Renal cortex interstitium (tissue), 3 donors: ENCODE results near the gene DNASE1. TPM values are rescaled to one million over a fixed set of nuclear protein-coding genes. Genes with fewer than 3 reads are reported as not detected.

Source experiments
- polyA plus RNA-seq, 3 donors: library from polyadenylated mRNA; unstranded; fragments of 120-200 nt; gene quantifications; one replicate each; pipeline ENCODE4 v1.2.1, GENCODE V29; 2013; ENCODE audit not compliant: insufficient read length in 3 of 3

The DNASE1 gene
- polyA plus RNA-seq, 3 donors = 21.1 to 44.8 (median 31.0) TPM

Other genes starting within 250 kb of the DNASE1 start
- 1 to 10 TPM; 3.7 to 4.9 (median 3.7) TPM for gene ZNF597, start 211.2 kb upstream of the DNASE1 start, polyA plus RNA-seq
- gene NAA60, start 211.0 kb upstream of the DNASE1 start, polyA plus RNA-seq = 10 to 100 TPM; 65.1 to 70.8 (median 68.9) TPM
- under 1 TPM in 2 of 3 donors, not detected in 1; 0.22 to 0.33 TPM for gene C16orf90, start 159.2 kb upstream of the DNASE1 start, polyA plus RNA-seq
- 10 to 100 TPM; 50.8 to 61.4 (median 59.9) TPM for gene CLUAP1, start 153.7 kb upstream of the DNASE1 start, polyA plus RNA-seq
- 1 to 10 TPM; 1.6 to 2.1 (median 1.9) TPM for gene NLRC3, start 77.3 kb upstream of the DNASE1 start, polyA plus RNA-seq
- gene SLX4, start 43.1 kb upstream of the DNASE1 start, polyA plus RNA-seq = 1 to 10 TPM; 4.9 to 7.3 (median 5.7) TPM
- 100 to 1,000 TPM; 105 to 107 (median 107) TPM for gene TRAP1, start 62.8 kb downstream of the DNASE1 start, polyA plus RNA-seq
- 10 to 100 TPM; 74.6 to 85.9 (median 84.2) TPM for gene CREBBP, start 226.0 kb downstream of the DNASE1 start, polyA plus RNA-seq